ENCODE results near the gene SF3A1.

DNA sequence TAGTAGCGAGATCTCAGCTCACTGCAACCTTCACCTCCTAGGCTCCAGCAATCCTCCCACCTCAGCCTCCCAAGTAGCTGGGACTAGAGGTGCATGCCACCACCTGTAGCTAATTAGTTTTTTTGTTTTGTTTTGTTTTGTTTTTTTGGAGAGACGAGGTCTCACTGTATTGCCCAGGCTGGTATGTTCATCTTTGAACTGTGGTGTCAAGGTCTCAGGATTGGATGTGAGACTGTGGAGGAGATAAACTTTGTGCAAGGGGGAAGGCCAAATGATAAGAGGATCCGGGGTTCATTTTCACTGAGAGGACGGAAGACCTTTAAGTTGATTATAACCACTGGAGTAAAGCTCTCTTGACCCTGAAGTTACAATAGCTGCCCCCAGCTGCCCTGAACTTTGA lies 49.0 kb upstream of the SF3A1 start:
- TF ChIP-seq POLR2A (IDR thresholded peaks at IDR 0.05) (no peak), POLR2AphosphoS5 (IDR thresholded peaks at IDR 0.05; ENCODE audit: insufficient read depth in 1 of 2, low read depth in 1 of 2) (no peak)
- TF ChIP-seq, protein P1, sequence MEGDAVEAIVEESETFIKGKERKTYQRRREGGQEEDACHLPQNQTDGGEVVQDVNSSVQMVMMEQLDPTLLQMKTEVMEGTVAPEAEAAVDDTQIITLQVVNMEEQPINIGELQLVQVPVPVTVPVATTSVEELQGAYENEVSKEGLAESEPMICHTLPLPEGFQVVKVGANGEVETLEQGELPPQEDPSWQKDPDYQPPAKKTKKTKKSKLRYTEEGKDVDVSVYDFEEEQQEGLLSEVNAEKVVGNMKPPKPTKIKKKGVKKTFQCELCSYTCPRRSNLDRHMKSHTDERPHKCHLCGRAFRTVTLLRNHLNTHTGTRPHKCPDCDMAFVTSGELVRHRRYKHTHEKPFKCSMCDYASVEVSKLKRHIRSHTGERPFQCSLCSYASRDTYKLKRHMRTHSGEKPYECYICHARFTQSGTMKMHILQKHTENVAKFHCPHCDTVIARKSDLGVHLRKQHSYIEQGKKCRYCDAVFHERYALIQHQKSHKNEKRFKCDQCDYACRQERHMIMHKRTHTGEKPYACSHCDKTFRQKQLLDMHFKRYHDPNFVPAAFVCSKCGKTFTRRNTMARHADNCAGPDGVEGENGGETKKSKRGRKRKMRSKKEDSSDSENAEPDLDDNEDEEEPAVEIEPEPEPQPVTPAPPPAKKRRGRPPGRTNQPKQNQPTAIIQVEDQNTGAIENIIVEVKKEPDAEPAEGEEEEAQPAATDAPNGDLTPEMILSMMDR (IDR thresholded peaks at IDR 0.05), result no peak

Measured in vagina (tissue), 2 donors.